ENCODE results near the gene PTMA. TPM values are rescaled to one million over a fixed set of nuclear protein-coding genes. Genes with fewer than 3 reads are reported as not detected.

Gene PTMA
- polyA plus RNA-seq, 1 donor, result 486 TPM

DNA sequence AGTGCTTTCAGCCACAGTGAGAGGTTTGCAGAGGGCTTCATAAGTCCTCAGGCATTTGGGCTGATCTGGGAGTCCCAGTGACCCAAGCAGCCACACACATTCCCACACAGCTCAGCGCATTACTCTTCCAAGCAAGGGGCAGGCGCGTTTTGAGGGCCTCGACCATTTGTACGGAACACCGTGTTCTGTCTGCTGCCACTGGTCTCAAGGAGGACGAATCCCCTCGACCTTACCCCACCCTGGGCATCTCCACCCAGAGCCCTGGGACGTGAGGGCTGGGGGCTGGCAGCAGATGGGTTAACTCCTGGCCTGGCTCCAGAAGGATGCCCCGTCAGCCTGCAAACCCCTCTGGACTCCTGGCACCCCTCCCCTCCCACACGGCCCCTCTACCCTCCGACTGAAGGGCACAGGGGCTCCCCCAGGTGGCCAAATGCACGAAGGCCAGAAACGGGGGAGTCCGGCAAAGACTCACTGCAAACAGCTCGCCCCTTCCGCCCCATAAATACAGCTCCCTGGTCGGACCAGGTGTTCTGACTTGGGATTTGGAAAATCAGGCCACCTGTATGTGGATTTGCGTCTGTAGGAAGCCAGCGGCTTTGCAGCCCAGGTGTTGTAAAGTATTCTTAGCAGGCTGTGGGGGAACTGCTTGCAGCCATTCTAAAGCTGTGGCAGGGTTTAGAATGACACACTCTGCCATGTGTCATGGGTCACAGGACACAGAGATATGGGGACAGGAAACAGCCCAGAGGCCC is 33.6 kb upstream of the PTMA start:
- no peak for DNase-seq (ENCODE audit: low read depth)

DNA sequence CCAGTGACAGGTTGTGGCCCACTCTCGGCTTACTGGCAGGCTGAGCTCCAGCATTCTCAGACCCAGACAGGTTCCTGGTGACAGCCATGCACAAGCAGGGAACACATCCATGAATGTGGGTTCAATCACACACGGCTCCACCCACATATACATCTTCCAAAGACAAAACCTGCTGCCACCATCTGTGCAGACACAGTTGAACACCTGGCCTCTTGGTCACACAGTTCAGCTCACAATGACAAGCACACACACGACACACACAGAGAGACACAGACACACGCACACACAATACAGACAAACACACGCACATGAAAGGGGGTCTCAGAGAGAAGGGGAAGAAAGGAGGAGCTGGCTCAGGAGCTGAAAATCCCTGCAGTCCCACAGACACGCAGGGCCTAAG is 32.1 kb upstream of the PTMA start:
- no peak for DNase-seq (ENCODE audit: low read depth)

DNA sequence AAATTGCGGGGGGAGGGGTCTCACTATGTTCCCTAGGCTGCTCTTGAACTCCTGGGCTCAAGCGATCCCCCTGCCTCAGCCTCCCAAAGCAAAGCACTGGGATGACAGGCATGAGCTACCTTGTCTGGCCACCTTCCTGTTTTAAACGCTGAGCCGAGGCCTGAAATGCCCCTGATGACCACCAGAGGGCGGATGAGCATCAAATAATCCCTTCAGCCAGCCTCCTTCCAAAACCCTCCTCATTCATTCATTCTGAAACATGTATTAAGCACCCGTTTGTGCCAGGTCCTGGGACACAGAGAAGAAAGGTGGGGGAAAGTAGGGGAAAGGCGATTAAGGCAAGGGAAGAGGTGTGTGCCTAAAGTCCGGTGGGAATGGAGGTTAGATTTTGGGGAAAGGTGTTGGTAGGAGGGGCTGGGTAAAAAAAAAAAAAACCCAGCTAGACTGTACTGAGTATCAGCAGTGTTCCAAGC is 30.7 kb upstream of the PTMA start:
- DNase-seq (ENCODE audit: low read depth), result peak; percentile 76

DNA sequence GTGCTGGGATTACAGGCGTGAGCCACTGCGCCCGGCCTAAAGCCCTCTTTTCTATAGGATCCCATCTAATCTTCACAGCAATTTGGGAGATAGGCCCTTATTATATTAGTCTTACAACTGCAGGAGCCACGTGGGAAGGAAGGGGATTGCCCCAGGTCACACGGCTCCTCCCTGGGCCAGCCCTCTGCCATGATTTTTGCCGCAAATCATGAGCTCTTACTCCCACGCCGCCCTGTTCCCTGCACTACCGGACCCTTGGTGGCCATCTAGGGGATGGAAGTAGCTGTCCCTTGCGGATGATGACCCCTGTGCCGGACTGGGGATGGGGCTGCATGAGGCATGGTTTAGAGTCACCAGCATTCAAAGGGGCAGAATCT is 28.4 kb upstream of the PTMA start:
- no peak for DNase-seq (ENCODE audit: low read depth)

DNA sequence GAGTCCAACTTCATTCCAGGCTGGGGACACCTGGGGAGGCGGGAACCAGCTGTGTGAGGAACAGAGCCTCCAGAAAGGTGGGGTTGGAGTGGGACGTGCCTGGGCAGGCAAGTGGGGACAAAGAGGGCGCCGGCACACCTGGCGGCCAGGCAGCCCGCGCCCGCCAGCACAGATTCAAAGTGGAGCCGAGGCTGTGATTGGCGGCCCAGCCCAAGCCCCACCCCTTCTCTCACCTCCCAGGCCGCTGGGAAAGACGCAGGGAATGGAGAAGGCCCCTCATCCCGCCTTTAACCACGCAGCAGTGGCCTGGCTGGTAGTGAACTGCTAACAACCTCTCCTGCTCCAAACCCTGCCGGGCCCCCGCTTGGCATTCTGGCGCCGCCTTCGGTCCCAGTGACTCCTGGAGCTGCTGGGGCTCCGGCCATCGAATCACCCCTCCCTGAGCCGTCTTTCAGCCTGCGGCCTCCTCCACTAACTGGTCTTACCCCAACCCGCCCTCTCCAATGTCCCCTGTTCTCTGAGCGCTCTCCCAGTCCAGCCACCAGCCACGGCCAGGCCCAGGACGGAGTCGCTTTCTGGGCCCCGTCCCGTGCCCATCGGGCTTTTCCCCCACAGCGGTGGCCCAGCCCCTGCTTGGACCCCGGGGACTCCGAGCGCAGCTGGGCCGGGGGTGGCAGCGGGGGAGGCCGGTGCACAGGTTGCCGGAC is 27.9 kb upstream of the PTMA start:
- DNase-seq (ENCODE audit: low read depth), result no peak

DNA sequence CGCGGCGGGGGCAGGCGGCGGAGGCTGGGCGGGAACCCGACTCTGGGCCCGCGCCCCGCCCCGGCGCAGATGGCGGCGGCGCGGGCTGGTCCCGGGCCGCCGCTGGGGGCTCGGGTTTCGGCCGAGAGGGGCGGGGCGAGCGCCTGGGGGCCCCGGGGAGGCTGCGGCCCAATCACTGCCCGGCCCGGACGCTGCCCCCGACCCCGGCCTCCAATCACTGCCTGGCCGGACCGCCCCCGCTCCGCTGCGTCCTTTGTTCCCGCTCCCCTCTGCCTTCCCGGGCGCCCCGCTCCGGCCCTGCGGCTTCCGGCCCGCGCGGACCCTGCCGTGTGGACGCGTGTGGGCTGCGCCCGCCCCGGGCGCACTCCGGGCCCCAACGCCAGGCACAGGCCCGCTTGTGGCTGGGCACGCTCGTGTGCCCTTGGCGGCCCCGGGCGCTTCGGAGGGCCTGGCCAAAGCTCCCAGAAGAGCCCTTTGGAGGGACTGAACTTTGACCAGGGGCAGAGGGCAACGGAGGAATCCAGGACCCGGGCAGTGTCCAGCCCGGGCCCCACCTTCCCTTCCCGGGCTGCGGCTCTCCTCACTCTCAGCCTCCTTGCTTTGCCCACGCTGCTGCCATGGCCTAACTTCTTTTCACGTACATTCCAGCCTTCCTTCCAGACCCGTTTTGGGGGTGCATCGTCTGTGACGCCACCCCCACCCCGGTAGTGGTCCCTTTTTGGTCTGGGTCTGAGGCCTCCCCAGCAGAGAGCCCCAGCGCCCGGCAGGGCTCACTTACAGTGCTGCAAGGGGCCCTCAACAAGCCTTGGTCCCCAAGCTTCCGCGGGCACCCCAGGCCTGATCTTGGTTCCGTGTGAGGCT is 27.1 kb upstream of the PTMA start:
- no peak for DNase-seq (ENCODE audit: low read depth)

DNA sequence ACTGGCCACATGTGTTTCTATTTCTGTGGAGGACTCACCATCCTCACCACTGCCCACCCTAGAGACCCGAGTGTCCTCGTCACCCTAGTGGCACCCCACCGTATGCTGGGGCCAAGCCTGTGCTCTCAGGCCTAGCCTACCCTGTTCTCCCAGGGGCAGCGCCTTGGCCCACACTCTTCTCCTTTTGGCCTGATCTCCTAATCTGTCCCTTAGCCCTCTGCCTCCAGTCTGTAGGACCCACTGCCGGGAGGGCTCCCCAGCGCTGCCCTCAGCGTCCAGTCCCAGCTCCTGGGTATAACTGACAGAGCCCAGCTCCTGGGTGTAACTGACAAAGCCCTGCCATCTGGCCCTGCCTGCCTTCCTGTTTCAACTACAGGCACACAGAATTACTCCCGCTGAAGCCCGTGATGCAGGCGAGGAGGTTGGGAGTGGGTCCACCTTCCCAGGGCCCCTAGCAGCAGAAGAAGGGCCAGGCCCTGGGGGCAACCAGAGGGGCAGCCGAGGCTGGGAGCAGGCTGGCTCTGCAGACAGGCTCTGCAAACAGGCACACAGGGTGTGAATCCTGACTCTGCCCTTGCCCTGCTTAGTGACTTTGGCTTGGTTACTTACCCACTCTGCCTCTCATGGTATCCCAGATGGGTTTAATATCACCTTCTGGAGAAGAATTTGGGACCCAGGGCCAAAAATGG is 25.6 kb upstream of the PTMA start:
- DNase-seq (ENCODE audit: low read depth), result no peak

DNA sequence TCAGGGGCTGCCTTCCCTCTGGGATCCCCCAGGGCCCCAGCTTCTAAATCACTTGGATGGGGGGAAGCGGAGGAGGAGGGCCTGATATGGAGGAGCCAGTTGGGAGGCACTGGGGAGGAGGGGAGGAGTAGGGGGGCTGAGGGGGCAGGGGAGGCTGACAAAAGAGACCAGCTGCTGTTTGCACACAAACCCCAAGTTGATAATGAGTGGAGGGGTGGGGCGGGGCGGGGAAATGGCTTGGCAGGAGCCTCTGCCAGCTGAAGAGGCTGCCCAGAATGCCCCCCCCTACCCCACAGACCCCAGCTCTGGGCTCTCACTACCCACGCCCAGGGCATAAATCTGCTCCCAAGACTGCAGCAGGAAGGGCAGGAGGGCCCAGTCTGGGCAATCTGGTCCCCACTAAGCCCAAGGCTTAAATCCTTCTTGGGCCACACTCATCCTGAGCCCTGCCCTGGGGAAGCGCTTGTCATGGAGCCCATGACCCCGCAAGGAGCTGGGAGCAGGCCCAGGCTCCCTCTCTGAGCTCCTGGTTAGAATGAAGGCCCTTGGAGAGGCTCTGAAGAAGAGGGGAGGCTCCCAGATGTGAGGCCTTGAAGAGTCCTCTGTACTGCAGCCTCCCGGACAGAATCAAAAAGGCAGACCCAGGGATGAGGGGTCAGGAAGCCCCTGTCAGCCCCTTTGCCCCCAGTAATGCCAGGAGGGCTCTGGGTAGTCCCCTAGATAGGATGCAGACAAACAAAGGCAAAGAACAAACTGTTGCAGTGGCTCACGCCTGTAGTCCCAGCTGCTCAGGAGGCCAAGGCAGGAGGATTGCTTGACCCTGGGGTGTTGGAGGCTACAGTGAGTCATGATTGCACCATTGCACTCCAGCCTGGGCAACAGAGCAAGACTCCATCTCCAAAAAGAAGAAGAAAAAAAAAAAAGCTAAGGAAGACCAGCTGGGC is 24.8 kb upstream of the PTMA start:
- no peak for DNase-seq (ENCODE audit: low read depth)

DNA sequence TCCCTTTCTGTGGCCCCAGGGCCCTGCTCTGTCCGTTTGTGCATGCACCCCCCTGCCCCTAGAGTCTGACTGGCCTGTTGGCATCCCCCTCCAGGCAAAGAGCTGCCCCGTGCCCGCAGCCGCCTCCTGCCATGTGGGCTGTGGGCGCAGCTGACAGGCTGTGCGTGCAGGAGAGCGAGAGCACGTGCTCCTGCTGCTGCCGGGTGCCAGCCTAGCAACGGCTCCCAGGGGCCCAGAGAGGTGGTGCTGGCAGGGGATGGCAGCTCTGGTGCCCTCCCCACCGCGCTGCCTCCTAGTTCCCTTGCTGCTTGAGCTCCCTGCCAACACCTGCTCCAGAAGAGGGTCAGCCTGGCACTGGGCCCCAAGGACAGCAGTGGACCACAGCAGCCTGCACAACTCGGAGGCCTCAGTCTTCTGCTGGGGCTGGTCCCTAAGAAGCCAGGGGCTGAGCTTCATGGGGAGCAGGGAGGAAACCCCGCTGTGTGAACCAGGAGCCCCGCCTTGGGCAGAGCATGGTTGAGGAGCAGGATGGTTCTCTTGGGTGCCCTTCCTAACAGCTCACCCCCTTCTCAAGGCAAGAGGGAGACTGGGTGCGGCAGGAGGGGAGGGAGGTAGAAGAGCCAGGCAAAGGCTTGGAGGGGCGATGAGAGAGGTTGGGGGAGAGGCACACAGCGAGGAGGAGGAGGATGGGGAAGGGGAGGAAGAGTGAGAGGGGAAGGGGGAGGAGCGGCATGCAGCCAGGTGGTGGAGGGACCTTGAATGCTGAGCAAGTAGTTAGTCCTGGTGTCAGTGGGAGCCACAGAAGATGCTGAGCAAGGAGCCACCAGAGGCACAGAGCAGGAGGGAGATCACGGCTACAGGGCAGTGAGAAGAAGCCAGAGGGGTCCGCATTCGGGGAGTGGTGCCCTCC is 23.8 kb upstream of the PTMA start:
- no peak for DNase-seq (ENCODE audit: low read depth)

DNA sequence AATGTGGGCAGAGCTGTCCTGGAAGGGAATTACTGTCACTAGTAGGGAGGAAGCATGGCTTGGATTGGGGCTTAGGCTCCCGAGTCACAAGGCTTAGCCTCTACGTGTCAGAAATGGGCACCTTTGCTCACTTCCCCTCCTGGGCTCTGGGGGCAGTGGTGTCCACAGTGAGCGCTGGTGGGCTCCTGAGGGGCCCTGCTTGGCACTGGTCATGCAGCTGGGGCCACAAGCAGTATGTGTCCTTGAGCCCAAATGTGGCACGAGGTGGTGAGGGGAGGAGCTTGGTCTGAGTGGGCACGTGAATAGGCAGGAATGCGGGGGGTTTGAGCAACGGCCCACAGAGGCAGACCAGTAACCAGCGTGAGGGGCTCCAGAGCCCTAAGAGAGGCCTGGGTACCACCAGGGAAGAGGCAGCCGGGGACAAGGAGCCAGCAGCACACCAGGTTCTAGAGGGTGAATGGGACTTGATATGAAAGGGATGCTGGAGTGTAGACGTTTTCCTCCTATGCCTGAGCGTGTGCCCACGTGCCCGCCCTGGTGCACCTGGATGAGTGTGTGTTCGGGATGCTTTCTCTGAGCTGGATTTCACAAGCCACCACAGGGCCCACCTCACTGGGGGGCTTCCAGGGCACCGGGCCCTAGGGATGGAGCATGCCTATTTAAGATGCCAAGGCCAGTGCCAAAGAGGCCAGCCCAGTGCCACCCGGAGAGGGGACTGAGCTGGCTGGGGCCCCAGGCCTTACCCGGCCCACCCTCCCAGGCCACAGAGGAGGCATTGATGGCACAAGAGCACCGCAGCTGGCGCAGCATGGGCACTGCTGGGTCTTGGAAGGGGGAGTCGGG is 22.8 kb upstream of the PTMA start:
- DNase-seq (ENCODE audit: low read depth), result no peak

DNA sequence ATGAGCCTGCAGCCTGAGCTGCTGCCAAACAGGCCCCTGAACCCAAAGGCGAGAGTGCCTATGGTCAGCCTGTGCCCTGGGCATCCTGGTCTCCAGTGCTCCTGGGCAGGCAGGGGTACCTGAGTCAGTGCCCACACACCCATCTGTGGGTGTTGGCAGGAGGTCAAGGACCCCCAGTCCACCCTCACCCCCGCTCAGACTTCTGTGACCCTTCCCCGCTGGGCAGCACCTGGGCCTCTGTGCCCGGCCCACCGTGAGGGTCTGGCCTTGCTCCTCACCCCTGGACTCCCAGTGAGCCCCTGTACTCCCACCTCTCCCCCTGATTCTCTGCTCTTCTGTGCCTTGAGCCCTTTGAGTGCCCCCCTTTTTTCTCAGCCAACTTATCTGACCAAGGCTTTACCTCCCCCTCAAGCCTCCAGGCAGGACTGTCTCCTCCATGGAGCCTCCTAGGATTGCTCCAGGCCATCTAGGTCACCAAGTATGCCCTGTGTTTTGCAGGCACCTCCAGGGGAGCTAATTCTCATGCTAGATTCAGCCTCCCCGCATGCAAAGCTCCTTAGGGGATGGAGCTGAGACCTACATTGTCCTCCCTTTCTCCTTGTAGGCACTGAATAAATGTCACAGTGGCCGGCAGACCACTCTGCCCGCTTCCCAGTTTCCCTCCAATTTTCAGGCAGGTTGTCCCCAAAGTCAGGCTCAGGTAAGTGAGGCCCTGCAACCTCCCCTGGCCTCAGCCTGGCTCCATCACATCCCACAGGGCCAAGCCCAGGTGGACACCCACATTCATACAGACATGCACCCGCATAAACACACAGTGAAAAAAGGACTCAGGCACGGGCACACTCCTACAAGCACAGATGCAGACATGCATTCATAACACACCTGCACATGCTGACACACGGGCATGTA is 21.9 kb upstream of the PTMA start:
- DNase-seq (ENCODE audit: low read depth), result no peak

DNA sequence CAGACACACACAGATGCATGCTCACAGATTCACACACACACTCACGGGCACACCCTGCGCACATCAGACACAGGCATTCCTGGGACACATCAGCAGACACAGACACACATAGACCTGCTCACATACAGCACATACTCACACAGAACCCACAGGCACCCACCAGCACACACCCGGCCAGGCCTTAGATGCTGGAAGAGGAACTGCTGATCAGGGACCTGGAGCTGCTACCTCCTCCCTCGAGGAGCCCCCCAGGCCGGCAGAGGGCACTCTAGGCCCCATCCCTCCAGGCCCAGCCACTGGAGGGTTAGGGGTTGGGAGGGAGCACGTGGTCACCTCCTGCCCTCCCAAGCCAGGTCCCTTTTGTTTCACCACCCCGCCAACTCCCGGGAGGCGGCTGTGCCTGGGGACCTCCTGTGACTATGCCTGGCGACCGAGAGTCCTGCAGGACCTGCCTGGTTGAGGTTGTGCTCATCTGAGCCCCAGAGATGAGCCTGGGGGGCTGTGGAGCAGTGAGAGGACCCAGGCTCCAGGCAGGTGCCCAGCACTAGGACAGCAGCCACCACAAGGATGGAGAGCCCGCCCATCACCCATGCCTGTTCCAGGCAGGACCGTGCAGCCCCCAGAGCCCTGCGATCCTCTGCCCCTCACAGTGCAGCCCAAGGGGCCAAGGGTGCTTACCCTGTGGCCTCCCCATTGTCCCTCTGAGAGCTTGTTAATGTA is 21.0 kb upstream of the PTMA start:
- no peak for DNase-seq (ENCODE audit: low read depth)

DNA sequence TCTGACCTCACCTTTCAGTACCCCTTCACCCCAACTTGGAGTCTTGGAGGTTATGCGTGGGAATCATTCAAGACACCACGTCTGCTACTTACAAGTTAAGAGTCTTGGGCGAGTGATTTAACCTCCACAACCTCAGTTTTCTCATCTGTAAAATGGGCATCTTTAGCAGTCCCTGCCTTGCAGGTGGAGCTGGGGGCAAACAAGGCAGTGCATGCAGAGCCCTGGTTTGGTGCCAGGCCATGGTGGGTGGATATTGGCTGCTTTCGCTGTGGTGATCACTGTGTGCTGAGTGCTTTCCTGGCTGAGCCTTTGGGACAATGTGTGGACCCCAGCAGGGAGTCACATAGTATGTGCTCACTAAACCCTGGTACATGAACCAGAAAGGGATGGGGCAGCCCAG is 20.4 kb upstream of the PTMA start:
- no peak for DNase-seq (ENCODE audit: low read depth)

DNA sequence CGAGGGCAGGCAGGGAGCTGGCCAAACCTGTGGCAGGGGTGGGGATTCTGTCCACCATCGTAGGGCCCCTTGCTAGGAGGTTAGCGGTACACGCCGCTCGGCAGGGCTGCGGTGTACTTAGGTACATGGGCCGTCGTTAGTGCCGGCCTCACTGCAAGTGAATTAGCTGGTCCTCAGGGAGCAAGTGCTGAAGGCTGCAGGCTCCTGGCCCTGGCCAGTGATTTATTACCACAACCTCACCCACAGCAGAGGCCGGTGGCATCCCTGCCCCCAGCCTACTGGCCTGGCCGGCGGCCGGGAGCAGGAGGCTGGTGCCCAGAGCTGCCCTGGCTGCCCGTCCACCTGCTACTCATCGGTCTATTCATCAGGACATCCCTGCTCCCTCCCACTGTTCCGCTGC is 19.6 kb upstream of the PTMA start:
- DNase-seq (ENCODE audit: low read depth), result no peak

DNA sequence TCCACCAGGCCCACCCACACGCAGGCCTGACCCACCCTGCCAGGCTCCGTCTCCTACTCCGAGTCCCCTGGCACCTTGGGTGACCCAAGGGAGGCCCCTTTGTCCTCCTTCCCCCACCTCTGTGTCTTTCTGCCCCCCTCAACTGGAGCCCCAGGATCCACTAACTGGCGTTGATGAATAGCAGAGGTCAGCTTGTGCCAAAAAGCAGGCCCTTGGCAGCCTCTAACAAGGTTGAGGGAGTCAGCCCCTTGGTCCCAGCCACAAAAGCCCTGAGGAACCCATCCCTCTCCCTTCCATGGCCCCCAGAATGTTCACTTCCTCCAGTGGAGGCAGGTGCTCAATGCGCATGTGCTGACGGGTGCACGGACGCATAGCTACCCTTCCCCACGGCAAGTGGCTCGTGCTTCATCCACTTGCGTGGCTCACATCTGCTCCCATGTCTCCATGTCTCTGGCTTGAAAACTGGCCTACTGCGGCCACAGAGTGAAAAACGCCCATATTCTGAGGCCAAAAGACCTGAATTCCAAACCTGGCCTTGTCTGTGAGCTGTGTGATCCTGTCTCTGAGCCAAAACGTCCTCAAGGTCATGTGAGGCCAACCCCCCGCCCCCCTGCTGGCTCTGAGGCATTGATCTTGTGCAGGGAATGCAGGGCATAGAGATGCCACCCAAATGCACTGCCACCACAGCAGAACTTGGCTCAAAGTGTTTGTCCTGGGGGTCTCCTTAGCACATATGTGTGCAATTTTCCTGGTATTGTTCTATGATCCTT is 19.0 kb upstream of the PTMA start:
- DNase-seq (ENCODE audit: low read depth), result no peak

DNA sequence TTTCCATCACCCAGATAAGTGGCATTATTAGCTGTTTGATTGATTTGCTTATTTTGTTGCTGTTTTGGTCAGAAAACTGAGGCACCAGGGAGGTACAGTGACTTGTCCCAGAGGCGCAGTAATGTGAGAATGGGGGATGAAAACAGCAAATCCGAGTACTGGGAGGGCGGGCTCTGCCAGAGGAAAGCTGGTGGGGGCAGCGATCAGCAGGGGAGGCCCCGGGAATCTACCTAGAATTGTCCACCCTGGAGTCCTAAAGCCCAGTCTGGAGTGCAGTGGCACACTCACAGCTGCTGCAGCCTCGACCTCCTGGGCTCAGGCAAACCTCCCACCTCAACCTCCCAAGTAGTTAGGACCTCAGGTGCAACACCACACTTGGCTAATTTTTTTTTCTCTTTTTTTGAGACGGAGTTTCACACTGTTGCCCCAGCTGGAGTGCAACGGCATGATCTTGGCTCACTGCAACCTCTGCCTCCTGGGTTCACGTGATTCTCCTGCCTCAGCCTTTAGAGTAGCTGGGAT is 17.0 kb upstream of the PTMA start:
- no peak for DNase-seq (ENCODE audit: low read depth)
